ENCODE data around the gene DVL1.
"Not testable (repeated sequence)": the region's sequence is repeated elsewhere in the genome, so short reads cannot be mapped to it uniquely, and the experiment has no call there.

The DVL1 gene

DNA sequence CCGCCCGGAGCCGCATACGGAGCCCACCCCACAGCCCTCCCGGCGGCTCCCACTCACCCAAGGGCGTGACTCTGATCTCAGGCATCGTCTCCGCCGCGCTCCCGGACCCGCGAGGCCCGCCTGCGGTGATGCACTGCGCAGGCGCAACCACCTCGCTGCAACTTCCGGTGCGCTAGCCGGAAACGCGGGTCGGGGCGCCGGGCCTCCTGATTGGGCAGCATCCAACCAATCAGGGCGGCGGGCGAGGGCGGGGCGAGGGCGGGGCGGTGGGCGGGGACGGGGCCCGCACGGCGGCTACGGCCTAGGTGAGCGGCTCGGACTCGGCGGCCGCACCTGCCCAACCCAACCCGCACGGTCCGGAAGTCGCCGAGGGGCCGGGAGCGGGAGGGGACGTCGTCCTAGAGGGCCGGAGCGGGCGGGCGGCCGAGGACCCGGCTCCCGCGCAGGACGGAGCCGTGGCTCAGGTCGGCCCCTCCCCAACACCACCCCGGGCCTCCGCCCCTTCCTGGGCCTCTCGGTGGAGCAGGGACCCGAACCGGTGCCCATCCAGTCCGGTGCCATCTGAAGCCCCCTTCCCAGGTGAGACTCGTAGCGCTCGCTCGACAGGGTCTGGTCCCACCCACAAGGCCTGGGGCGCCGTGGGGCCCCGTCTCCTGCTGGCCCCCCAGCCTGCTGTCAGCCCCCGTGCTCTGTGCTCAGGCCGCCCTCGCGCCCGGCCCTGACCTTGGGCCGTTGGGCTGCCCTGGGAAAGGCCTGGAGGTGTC, 24.5 kb downstream of the DVL1 start, which contains the start of the genes CPTP and INTS11:
Gene CPTP (plus strand): TSS at position 279 of the 764 bp plus-strand sequence. CDS start 2,109 bp downstream, outside the sequence.
Gene INTS11 (minus strand): TSS at position 137 of the 764 bp plus-strand sequence. CDS start 52 bp downstream, at position 85.
- peak; percentile 46 for DNase-seq

DNA sequence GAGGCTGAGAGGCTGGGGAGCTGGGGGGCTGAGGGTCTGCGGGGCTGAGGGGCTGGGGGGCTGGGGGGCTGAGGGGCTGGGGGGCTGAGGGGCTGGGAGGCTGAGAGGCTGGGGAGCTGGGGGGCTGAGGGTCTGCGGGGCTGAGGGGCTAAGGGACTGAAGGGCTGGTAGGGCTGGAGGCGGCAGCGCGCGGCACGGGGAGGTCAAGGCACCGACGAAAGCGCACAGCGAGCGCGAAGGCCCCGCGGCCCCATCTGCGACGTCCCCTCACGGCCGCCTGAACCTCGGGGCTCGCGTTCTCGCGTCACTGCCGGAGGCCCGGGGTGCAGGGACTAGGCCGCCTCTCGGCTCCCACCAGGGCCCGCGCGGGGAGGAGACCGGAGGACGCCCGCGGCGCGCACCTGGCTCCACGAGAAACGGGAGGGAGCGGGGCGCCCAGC, 25.1 kb downstream of the DVL1 start:
- DNase-seq = no peak

DNA sequence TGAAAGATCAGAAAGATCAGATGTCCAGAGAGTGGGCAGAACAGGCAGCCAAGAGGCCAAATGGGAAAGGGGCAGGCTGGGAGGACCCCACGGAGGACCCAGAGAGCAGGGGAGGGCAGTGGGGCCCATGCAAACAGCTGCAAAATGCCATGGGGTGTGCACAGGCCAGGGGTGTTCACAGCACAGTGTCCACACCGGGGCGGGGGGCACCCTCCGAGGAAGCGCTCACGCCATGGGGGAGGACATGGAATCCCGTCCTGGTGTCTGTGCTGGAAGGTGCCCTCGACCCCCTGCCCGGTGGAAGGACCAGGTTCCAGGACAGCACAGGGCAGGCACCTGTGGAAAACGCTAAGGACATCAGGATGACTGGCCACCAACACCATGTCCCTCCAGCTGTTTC, 26.3 kb downstream of the DVL1 start:
- no peak for DNase-seq

DNA sequence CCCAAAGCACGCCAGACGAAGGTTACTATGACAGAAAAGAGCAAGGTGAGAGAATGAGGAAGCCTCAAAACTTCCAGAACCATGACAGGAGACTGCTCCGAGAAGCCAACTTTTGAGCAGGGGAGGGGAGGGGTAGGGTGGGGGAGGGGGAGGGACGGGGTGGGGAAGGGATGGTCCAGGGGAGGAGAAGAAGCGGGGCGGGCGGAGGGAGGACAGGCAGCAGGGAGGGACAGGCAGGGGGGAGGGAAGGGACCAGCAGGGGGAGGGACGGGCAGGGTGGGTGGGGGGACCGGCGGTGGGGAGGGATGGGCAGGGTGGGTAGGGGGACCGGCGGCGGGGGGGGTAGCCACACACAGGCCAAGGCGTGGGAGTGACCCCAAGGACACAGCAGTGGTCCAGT, 26.8 kb downstream of the DVL1 start:
- no peak for DNase-seq

DNA sequence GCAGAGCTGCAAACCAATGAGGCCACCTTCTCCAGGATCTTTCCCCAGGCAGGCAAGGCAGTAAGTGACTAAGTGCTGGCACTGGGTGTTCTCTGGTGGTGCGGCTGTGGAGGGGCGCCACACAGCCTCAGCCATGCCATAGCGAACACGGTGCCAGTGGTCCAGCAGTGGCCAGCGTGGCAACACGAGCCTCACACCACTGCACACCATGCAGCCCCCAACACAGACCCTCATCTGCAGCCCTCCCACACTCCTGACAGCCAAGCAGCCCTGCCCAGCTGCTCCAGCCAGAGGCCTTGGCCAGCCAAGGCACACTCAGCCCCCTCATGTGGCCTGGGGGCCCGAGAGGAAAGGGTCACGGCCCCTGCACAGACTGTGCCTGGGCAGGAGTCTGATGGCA, 27.7 kb downstream of the DVL1 start:
- no peak for DNase-seq

DNA sequence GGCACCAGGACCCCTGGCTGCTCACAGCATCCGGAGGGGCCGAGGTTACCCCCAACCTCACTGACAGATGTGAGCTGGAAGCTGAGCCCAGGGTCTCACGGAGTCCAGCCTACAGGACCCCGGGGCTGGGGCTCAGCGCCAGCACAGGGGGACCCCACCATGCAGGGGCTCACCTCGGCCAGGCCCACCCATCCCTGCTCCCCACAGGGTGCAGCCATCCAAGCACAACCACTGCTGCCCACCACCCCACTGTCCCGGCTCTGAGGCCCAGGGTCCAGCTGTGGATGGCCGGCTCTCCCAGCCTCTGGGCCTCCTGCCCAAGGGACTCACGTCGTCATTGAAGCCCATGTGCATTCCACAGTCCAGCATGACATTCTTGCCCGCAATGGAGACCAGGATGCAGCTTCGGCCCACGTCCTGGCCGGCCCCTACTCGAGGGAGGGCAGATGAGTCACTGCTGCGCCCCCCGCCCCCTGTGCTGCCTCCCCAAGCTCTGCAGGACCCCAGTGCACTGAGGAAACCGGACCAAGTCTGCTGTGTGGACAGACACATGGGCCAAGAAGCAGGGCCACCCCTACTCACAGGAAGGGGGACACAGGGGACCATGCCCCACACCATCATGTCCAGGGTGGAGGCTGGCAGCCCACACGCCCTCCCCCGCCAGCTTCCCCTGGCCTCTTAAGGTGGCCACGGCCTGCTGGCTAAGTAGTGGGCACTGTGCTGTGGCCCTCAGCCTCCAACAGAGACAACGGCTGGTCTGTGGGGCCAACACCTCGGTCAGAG, 28.4 kb downstream of the DVL1 start:
- DNase-seq = no peak

DNA sequence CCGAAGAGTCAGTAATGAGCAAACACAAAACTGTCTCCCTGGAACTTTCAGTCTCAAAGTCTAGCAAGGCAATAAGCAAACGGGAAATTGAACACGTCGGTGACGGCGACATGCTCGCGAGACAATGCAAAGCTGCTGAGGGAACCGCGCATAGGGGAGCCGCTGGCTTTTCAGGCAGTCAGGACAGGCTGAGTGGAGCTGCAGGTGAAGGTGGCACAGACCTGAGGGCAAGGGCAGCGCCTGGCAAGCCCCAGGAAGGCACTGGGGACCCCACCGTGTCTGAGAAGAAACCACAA, 29.6 kb downstream of the DVL1 start:
- DNase-seq = no peak

DNA sequence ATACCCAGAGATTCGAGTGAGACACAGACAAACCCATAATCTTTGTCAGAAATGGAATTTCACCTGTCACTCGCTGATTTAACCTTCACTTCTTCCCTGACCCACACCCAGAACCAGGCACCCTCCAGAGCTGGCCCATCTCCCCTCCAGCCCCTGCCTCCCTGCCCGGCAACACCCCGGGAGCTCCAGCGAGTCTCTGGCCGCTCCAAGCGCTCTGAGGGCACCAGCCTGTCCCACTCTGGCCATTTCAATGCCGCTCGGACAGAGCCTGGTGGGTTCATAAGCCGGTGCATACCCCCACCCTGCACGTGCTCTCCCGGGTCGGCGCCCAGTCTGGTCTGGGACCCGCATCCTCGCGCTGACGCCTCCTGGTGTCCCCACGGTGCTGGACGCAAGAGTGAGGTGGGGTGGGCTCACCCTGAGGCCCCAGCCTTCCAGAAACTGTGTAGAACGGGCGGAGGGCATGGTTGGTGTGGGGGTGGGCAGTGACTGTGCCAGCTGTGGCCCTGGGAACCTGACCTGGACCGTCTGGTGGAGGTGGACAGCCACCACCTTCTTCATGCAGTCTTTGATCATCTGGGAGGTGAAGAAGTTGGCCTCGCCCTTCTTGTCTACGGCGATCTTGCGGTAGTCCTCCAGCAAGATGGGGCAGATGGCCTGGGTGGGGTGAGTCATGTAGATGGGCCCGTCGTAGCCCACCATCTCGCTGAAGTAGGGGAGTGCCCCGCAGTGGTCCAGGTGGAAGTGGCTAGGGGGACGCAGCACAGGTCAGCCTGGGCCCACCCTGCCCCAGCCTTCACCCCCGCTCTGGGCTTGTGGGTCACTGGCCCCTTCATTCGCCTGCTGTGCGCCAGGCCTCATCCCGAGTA, 30.2 kb downstream of the DVL1 start:
- no peak for DNase-seq

DNA sequence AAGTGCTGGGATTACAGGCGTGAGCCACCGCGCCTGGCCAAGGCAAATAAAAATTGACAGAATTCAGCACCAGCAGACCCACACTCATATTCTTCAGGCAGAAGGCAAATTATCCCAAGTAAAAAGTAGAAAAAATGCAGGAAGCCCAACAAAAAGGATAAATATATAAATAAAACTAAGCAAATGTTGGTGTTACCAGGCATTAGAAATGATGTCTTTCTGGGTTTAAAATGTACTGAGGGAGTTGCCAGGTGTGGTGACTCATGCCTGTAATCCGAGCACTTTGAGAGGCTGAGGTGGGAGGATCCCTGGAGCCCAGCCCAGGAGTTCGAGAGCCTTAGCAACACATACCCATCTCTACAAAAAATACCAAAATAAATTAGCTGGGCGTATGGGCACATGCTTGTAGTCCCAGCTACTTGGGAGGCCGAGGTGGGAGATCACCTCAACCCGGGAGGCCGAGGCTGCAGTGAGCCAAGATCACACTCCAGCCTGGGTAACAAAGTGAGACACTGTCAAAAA, 31.0 kb downstream of the DVL1 start:
- peak; percentile 88 for DNase-seq

DNA sequence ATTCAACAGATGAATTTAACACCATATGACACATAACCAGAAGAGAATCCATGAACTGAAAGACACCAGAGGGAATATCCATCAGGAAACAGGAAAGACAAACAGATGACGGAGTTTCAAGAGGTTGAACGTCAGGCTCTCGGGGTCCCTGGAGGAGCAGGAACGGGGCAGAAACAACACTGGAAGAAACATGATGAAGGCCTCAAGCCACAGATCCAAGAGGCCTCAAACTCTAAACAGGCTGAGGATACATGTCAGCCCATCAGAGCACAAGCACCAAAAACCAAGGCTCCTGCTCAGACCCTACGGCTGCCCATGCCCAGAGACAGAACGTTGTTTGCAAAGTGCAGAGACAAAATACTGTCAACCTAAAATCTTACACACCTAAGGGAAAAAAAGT, 31.8 kb downstream of the DVL1 start:
- no peak for DNase-seq

DNA sequence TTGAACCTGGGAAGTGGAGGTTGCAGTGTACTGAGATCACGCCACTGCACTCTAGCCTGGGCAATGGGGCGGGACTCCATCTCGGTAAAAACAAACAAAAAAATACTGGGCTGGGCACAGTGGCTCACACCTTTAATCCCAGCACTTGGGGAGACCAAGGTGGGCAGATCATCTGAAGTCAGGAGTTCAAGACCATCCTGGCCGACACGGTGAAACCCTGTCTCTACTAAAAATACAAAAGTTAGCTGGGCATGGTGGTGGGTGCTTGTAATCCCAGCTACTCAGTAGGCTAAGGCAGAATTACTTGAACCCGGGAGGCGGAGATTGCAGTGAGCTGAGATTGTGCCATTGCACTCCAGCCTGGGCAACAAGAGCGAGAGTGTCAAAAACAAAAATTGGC, 33.0 kb downstream of the DVL1 start:
- DNase-seq = not testable (repeated sequence)

DNA sequence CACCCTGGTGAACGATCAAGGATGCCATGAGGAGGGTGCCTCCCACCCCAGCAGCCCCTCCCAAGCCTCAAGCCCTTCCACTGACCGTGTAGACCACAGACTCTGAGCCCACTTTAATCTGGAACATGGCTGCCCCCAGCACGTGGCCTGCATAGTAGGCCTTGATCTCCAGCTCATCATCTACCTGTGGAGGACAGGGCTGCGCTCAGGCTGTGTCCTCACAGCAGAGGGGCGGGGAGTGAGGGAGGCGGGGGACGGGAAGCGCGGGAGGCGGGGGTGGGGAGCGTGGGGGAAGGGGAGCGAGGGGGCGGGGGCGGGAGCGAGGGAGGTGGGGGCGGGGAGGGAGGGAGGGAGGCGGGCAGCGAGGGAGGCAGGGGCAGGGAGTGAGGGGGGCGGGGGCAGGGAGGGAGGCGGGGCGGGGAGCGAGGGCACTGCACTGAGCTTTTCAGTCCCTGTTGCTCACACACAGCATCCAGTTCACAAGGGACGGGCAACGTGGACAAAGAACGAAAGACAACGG, 33.7 kb downstream of the DVL1 start:
- DNase-seq = no peak

DNA sequence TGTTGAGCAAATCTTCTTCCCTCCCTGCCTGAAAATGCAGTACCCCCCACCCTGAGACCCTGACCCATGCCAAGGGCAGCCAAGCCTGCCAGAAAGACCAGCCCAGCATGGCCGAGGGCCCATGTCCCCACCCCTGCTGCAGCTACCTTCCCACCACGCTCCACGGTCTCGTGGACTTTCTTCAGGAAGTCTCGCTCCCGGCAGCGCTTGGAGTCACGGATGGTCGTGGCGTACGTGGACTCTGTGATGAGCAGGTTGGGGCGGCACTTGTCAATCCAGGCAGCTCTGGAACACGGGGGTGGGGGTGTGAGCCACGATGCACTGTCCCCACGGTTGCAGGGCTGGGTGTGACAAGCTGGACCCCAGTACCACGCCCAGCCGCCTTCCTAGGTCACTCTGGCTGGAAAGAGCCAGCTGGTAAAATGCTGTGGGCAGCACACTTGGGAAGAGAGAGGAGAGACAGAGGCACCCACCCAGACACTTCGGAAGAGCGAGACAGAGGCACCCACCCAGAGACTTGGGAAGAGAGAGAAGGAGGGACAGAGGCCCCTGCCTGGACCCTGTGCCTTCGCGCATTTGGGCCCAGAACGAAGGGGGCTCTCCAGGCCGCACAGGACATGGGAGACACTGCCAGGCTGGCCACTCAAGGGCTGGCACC, 34.4 kb downstream of the DVL1 start:
- no peak for DNase-seq

DNA sequence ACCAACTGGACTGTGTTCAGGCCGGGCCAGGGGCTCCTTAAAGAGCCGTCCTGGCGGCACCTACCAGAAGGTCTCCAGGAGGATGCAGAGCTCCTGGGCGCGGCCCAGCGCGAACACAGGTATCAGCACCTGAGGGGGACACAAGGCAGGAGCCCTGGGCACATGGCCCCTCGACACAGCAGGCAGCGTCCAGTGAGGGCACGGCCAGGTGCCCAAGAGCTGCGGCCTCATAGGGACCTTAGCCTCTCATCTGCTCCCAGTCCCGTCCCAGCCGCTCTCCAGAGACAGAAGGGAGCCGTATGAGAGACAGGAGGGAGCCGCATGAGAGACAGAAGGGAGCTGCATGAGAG, 35.0 kb downstream of the DVL1 start:
- DNase-seq = no peak

DNA sequence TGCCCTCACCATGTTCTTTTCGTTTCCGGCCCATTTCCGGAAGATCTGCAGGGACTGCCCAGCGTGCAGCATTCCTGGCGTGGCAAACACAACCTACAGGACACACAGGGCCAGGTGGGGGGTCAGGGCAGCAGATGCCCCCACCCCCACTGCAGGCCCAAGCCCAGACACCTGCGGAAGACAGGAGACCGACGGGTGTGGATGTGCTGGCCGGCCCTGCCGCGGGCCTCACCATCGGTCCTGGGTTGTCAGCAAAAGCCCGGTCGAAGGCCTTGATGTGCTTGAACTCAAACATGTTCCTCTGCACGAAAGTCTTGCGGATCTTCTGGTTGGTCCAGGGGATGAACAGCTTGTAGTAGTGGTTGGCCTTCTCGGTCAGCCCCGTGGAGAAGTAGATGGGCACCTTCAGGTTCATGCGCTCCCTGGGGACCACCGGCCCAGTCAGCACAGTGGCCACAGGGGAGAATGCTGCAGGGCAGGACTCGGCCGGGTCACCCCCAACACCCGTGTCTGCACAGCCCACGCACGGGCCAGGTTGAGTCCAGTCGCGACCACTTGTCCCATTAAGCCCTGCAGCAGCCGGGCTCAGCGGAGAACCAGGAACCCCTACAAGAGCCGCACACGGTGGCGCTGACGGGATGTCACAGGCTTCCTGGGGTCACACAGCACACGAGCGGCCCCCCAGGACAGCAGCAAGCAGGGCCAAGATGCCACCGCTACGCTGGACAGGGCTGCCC, 35.5 kb downstream of the DVL1 start:
- no peak for DNase-seq

DNA sequence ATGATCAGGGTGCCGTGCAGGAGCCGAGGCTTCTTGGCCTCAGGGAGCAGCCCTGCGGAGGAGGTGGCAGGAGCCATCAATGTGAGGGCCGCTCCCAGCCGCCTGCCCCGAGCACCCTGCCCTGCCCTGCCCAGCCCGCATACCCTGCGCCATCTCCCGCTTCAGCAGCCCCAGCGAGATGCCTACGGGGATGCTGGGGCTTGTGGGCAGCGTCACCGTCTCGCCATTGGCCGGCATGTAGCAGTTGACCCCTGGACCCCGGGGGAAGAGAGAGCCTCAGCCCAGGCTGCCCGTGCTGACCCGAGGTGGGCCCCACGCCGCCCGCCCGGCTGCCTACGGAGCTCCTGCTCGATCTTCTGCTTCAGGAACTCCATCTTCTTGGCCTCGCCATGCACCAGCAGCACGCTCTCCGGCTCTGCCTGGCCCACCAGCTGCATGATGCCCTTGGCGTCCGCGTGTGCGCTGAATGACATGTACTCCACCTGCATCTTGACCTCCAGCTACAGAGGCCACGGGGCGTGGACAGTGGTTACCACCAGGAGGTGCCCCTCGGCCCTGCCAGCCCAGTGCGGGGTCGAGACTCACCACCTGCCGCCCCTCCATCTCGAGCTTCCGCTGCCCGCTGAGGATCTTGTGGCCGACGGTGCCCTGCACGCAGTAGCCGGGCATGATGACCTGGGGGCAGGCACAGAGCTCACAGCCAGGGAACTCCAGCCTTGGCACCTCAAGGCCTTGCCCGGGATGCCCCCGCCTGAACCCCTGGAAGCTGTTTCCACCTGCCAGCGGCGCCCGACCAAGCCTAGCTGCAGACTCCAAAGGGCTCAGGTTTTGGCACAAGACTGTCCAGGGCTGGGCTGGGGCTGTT, 36.5 kb downstream of the DVL1 start:
- DNase-seq = no peak

DNA sequence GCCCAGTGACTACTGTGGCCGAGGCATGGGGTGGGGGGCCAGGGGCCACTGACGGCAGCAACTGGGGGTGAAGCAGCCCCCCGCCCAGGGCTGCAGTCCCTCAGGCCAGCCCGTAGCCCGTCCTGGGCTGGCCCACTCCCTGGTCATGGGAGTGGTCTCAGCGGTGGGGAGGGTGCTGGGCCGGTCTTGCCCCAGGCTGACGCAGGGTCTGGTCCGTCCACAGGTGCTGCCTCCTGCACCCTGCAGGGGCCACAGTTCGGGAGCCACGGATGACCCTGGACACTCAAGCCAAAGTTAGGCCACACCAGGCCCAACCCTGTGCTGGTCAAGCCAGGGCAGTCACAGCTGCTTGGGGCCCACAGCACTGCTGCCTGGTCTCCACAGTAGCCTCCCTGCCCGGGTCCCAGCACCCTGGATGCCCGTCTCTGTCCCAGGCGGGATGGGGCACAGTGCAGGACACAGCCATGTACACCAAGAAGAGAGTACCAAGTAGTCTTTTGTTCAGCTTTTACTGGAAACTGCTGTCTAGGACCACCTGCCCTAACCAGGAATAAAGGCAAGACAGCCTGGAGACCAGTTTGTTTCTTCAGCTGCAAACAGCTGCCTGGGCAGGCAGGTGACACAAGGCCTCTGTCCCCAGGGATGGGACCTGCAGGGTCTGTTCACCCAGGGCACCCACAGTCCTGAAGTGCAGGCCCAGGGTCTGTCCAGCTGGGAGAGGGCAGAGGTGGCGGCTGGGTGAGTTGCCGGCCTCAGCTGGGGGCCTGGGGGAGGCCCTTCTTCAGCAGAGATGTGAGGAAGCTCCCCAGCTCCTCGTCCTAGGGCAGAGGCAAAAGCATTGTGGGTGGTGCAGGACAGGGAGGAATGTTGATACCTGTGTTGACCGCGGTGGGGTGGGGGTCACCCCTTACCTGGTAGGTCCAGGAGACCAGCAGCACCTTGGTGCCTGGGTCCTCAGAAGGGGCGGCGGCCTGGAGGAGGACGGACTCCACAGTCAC, 37.8 kb downstream of the DVL1 start:
- no peak for DNase-seq

DNA sequence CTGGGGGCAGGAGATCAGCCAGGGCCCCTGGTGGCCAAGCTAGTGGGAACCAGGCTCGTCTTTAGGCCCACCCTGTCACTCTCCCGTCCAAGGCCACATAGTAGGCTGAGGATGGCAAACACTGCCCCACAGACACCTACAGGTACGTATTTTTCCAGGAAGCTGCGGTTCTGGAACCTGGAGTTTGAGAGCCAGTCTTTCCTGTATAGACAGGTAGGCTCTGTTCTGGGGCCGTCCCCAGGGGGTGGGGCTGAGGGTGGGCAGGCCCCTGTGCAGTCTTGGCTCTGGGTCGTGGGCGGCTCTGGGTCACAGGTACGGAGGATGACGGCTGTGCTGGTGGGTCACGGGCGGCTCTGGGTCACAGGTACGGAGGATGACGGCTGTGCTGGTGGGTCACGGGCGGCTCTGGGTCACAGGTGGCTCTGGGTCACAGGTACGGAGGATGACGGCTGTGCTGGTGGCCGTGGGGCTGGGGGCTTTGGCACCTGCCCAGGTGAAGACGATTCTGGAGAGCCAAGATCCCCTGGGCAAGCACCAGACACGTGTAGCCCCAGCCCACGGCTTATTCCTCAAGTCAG, 38.7 kb downstream of the DVL1 start:
- no peak for DNase-seq

DNA sequence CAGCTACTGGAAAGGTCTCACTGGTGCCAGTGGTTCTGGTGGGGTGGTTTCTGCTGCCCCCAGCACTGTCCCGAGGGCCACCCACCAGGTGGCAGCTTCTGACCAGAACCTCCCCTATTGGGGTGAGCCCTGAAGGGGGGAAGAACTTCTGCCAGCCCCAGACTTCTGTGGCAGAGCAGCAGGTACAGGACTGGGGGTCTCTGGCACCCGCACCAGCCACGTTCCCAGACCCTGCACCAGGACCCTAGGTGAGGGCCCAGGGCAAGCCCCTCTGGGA, 39.2 kb downstream of the DVL1 start:
- no peak for DNase-seq

All from DMS 273 treated with DMSO at 0.1 percent for 48 hours (cell line).